NCI-H2107 treated with DMSO at 0.1 percent for 48 hours (cell line): ENCODE measurements around the gene NBAS.
"Not testable (repeated sequence)": the region's sequence is repeated elsewhere in the genome, so short reads cannot be mapped to it uniquely, and the experiment has no call there.

Source experiments
- DNase-seq: peaks from one replicate; lab custom pipeline; 2025; ENCODE audit not compliant: unreplicated experiment; lab: John Stamatoyannopoulos, UW

NBAS gene

GRCh38 chr2:15230599-15231192 lies 330.4 kb downstream of the NBAS start:
- no peak for DNase-seq

- DNase-seq: no peak
Measured at GRCh38 chr2:15226661-15227060, 334.5 kb downstream of the NBAS start.

GRCh38 chr2:15225131-15225530 lies 336.0 kb downstream of the NBAS start:
- no peak for DNase-seq

GRCh38 chr2:15224641-15225040 lies 336.5 kb downstream of the NBAS start:
- DNase-seq: no peak

DNA sequence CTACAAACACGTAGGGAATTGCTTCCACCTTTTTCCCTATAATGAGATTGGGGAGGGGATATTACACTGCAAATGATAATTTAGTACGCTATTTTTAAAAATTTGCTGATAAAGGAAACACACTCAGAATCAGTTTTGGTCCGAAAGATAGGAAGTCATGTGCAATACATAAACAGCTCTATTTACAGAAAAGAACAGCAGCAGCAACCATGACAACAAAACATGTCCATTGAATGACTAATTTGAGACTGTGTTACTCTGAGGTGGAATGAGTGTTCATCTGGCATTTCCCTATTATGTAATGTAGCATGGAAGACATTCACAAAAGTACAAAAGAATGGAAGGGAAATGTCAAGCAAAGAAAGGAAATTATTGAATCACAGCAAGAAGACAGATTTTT lies 337.2 kb downstream of the NBAS start:
- no peak for DNase-seq

DNA sequence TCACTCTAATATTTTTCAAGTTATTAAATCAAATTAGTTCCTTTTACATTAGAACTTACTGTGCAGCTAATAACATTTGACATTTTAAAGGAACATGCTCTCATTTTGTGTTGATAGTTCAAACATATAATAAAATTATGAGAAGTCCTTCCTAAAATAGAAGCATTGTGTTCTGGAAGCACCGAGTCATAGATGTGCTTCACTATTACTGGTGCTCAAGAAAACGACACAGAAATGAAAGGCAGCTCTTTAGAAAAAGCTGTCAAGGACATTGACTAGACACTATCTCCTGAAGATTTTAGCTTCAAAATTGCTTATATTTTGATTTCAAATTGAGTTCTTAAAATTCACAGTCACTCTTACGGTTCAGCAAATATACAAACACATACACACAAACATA lies 338.3 kb downstream of the NBAS start:
- DNase-seq: no peak

- DNase-seq: no peak
Measured at GRCh38 chr2:15220603-15221002, 340.5 kb downstream of the NBAS start.

DNA sequence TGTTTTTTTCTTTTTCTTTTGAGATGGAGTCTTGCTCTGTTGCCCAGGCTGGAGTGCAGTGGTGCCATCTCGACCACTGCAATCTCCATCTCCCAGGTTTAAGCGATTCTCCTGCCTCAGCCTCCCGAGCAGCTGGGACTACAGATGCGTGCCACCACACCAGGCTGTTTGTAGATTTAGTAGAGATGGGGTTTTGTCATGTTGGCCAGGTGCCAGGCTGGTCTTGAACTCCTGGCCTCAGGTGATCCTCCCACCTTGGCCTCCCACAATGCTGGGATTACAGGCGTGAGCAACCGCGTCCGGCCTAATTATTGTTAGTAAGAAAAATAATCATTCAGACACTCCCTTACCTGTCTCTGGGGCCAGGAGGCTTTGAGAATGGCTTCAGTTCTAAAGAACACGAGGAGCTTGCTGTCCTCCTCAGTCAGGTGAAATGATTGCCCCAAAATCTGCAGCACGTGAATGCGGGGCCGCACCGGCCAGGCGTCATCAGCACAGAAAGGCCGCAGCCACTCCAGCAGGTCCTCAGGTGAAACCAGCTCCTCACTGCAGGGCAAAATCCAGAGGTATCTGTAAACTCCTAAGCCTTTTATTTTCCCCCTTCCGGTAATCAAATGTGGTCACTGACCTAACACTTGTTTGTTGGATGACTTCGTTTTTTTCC lies 342.6 kb downstream of the NBAS start:
- no peak for DNase-seq

DNA sequence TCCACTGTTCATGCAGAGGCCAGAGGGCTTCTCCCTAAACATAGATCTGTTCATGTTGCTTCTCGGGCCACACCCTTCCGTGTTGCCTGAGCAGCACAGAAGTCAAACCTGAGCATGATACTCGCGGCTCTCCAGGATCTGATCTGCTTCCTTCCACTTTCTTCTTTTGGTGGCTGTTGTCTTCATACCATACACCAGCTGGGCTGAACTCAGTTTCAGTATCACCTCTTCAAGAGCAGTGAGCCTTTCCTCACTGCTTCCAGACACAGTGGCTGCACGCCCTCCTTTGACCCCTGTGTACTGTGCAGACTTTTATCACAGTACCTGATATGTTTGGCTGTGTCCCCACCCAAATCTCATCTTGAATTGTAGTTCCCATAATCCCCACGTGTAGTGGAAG lies 348.9 kb downstream of the NBAS start:
- DNase-seq: no peak

GRCh38 chr2:15210542-15210941 lies 350.6 kb downstream of the NBAS start:
- DNase-seq: not testable (repeated sequence)

DNA sequence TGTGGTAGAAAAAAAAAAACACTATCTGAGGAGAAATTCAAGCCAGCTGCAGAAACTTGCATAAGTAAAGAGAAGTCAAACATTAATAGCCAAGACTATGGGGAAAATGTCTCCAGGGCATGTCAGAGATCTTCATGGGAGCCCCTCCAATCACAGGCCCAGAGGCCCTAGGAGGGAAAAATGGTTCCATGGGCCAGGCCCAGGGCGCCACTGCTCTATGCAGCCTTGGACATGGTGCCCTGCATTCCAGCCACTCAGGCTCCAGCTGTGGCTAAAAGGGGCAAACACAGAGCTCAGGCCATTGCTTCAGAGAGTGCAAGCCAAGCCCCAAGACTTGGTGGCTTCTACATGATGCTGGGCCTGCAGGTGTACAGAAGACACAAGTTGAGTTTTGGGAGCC lies 354.7 kb downstream of the NBAS start:
- no peak for DNase-seq

GRCh38 chr2:15205562-15205961 lies 355.6 kb downstream of the NBAS start:
- DNase-seq: no peak

GRCh38 chr2:15201009-15201408 lies 360.1 kb downstream of the NBAS start:
- no peak for DNase-seq

DNA sequence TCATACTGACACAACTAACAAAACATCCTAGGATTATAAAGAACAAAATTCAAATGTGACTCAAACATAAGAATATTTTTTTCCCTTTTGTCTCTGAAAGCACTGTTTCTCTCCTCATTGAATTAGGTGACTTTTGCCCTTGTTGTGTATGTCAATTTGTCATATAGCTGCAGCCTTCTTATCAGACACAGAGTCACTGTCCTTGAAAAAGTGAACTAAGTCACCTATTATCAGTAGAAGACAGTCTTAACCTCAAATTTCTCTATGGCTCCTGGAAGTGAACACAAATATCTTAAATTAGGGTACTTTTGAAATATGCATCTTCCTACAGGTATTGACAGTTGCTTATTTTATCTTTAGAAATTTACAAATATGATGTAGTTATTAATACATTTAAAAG lies 360.6 kb downstream of the NBAS start:
- DNase-seq: no peak

DNA sequence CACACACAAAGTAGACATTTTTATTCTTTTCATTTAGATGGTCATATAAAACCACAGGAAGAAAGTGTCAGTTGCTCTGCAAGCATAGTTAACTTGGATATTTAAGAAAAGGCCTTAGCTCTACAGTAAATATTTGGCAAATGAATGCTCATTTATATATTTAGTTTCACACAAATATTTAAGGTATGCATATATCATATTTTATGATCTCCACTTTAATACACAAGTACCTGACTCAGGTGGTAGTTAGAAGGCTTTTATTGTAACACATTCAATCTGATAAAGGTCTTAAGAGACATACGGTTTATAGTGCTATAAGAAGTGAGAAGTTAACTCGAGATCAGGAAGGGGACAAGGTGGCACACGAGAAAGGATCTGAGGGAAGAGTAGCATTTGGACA lies 363.1 kb downstream of the NBAS start:
- no peak for DNase-seq

DNA sequence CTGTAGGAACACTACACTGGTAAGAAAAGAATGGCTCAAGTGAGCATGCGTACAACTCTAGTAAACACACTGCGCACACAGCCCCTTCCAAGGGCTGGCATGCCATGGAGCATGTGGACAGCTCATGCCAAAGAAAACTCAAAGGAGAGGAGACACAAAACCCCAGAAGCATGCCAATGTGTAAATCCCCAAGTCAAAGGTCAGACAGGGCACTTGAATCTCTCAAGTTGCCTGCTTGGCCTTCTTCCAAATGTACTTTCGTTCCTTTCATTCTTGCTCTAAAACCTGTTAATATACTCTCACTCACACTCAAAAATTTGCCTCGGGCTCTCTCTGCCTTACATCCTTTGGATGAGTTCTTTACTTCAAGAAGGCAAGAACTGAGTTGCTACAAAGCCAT lies 365.3 kb downstream of the NBAS start:
- no peak for DNase-seq

DNA sequence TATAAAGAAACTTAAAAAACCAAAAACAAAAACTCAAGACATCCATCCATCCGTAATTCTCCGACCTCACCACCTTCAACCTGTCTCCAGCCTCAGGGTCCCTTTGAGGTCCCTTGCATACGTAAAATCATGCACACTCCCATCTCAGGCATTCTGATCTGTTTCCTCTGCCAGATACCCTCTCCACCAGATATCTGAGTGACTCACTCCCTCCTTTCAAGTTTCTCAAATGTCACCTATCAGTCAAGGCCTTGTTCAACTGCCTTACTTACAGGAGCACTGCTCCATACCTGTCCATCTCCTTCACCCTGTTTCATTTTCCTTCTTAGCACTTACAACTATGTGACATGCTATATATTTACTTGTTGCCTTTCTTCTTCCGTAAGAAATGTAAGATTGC lies 369.3 kb downstream of the NBAS start:
- no peak for DNase-seq

DNA sequence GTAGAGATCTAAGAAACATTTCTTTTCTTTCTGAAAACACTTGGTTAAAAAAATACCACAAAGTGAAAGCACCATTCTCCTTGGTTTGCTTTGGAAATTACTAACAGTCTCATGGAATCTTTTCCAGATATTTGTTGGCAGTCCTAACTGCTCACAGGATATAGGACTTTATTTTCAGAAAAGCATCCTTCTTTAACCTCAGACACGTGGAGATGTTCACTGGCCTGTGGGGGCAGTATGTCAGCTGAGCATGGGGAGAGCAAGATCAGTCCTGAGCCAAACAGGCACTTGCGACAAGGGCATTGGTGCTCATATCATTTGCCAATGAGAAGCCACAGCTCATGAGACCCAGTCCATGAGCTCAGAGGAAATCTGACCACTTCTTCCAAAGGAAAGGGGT lies 371.9 kb downstream of the NBAS start:
- no peak for DNase-seq

GRCh38 chr2:15187702-15188101 lies 373.4 kb downstream of the NBAS start:
- DNase-seq: no peak

GRCh38 chr2:15186118-15186517 lies 375.0 kb downstream of the NBAS start:
- no peak for DNase-seq

GRCh38 chr2:15184491-15184890 lies 376.6 kb downstream of the NBAS start:
- DNase-seq: no peak

- DNase-seq: no peak
Measured at GRCh38 chr2:15182275-15182674, 378.9 kb downstream of the NBAS start.

DNA sequence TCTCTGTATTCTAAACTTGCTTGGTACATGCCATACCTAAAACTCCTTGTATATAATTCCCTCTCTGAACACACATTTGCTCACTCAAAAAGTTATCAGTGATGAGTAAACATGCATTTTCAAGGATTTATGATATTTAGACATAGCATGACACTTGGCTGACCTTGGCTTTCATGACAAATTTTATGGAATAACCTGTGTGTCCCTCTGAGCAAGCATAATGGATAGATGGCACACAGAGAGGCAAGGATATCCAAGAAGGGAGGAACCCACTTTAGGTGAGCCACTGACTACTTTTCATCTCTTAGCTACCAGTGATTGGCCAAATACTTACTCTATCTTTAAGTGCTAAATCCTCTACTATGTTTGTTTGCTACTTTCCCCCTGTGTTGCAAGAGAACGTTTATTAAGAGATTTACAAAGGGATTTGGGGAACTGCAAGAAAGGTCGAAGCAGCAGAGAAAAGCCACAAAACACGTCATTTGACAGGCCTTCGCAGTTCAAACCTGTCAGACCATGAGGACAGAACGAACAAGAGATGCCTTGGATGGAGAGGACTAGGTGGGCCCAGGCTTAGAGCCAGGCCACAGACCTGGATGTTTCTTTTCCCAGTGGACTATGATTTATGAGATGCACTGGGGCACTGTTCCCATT lies 379.9 kb downstream of the NBAS start:
- no peak for DNase-seq
